CD14-positive monocyte (primary cell): ENCODE measurements around the gene PNPLA3. TPM values are rescaled to one million over a fixed set of nuclear protein-coding genes. Genes with fewer than 3 reads are reported as not detected.

Experiments
- DNase-seq, 3 donors: peaks; one replicate each; pipeline ENCODE4 v3.0.0-alpha.2; 2011 to 2022
- H2AFZ ChIP-seq: 2 replicates; pipeline ENCODE4 v1.6.0; 2012; ENCODE audit warnings: mild to moderate bottlenecking, low read depth, low read length, inconsistent platforms; ENCODE audit not compliant: insufficient read depth, poor library complexity, severe bottlenecking
- H3K27ac ChIP-seq, 2 donors: 1 replicate in 1 of 2; 2 replicates in 1 of 2; pipeline ENCODE4 v1.5.1; 2012 to 2013; ENCODE audit warnings: low read length in 2 of 2, control low read depth in 1 of 2, inconsistent platforms in 1 of 2, low read depth in 1 of 2, mild to moderate bottlenecking in 1 of 2
- H3K27me3 ChIP-seq, 2 donors: one replicate each; pipeline versions ENCODE4 v1.6.0 to v1.6.1; 2011 to 2013; ENCODE audit warnings: low read length in 2 of 2; ENCODE audit not compliant: control insufficient read depth in 2 of 2, insufficient read depth in 2 of 2
- H3K36me3 ChIP-seq, 2 donors: replicated peaks in 1 of 2; 1 replicate in 1 of 2; 2 replicates in 1 of 2; pipeline versions ENCODE4 v1.5.1 to v1.6.1; 2012 to 2013; ENCODE audit warnings: low read length in 2 of 2, control low read depth in 1 of 2, inconsistent platforms in 1 of 2, mild to moderate bottlenecking in 1 of 2; ENCODE audit not compliant: insufficient read depth in 2 of 2, control insufficient read depth in 1 of 2
- H3K4me1 ChIP-seq, 2 donors: 1 replicate in 1 of 2; 2 replicates in 1 of 2; pipeline versions ENCODE4 v1.5.1 to v1.6.1; 2012 to 2013; ENCODE audit warnings: low read length in 2 of 2, control low read depth in 1 of 2, inconsistent platforms in 1 of 2, mild to moderate bottlenecking in 1 of 2, moderate library complexity in 1 of 2; ENCODE audit not compliant: insufficient read depth in 2 of 2, control insufficient read depth in 1 of 2
- H3K4me2 ChIP-seq: replicated peaks from 2 replicates; pipeline ENCODE3; 2012; ENCODE audit warnings: low read length, moderate library complexity, mild to moderate bottlenecking; ENCODE audit not compliant: poor library complexity, severe bottlenecking; ENCODE audit errors: extremely low read depth
- H3K4me3 ChIP-seq, 3 experiments: fragments of 200-600 bp in 1 of 3; sonication (generic) in 1 of 3; replicated peaks in 1 of 3; 1 replicate in 2 of 3; 2 replicates in 1 of 3; pipeline ENCODE4 v1.5.1; 2011 to 2013; ENCODE audit warnings: low read length in 3 of 3, mild to moderate bottlenecking in 3 of 3, control low read depth in 2 of 3, low read depth in 2 of 3, inconsistent platforms in 1 of 3, moderate library complexity in 1 of 3
- H3K79me2 ChIP-seq: 2 replicates; pipeline ENCODE4 v1.6.0; 2012; ENCODE audit warnings: mild to moderate bottlenecking, control low read depth, inconsistent platforms, low read length, moderate library complexity; ENCODE audit not compliant: insufficient read depth
- H3K9ac ChIP-seq: 2 replicates; pipeline ENCODE4 v1.6.0; 2017; ENCODE audit warnings: low read length, mild to moderate bottlenecking; ENCODE audit not compliant: insufficient read depth, poor library complexity, severe bottlenecking
- H3K9me3 ChIP-seq, 2 donors: replicated peaks in 1 of 2; 1 replicate in 1 of 2; 2 replicates in 1 of 2; pipeline versions ENCODE4 v1.5.1 to v1.6.1; 2012 to 2013; ENCODE audit warnings: low read length in 2 of 2, control low read depth in 1 of 2; ENCODE audit not compliant: control insufficient read depth in 1 of 2, insufficient read depth in 1 of 2
- H4K20me1 ChIP-seq: 2 replicates; pipeline ENCODE4 v1.6.0; 2012; ENCODE audit warnings: mild to moderate bottlenecking, low read length, control low read depth, moderate library complexity; ENCODE audit not compliant: insufficient read depth
- H3K27ac Mint-ChIP-seq, 7 donors: one replicate each; pipeline ENCODE4 v1.8.0; 2020; ENCODE audit warnings: mild to moderate bottlenecking in 7 of 7, mixed read lengths in 7 of 7, moderate library complexity in 6 of 7, inconsistent platforms in 2 of 7
- H3K27me3 Mint-ChIP-seq, 3 donors: one replicate each; pipeline ENCODE4 v1.8.0; 2021 to 2022; ENCODE audit warnings: low read depth in 3 of 3, mild to moderate bottlenecking in 3 of 3, mixed read lengths in 3 of 3, moderate library complexity in 3 of 3, inconsistent platforms in 1 of 3
- H3K36me3 Mint-ChIP-seq, 2 donors: one replicate each; pipeline ENCODE4 v1.8.0; 2020; ENCODE audit warnings: mixed read lengths in 2 of 2, inconsistent platforms in 1 of 2, mild to moderate bottlenecking in 1 of 2
- H3K4me1 Mint-ChIP-seq: one replicate; pipeline ENCODE4 v1.8.0; 2020; ENCODE audit warnings: mild to moderate bottlenecking, mixed read lengths
- H3K4me3 Mint-ChIP-seq, 2 donors: one replicate each; pipeline ENCODE4 v1.8.0; 2020; ENCODE audit warnings: mild to moderate bottlenecking in 2 of 2, mixed read lengths in 2 of 2, moderate library complexity in 1 of 2
- H3K9me3 Mint-ChIP-seq, 7 donors: one replicate each; pipeline ENCODE4 v1.8.0; 2020 to 2022; ENCODE audit warnings: mixed read lengths in 7 of 7, mild to moderate bottlenecking in 6 of 7, moderate library complexity in 6 of 7, inconsistent platforms in 2 of 7
- CTCF ChIP-seq: fragments of 200-600 bp; IDR thresholded peaks from one replicate; pipeline ENCODE4 v1.8.0; 2022; ENCODE audit warnings: antibody characterized with exemption, mild to moderate bottlenecking
- WGBS: methylation state at CpG from one replicate; pipeline ENCODE4 v1.1.5; 2013; ENCODE audit warnings: missing lambda C conversion rate; ENCODE audit not compliant: insufficient coverage; 5-methylcytosine and 5-hydroxymethylcytosine counted together
- intact Hi-C, 2 donors: fragments of 100-400 bp; cut with micrococcal nuclease; formaldehyde crosslinking; loops; one replicate each; pipeline versions ENCODE4 v1.15.0 to v1.15.1; 2023
- polyA plus RNA-seq, 3 donors: library from polyadenylated mRNA; depleted of rRNA in 1 of 3; unstranded in 2 of 3; stranded (reverse) in 1 of 3; fragments of 300-500 nt in 2 of 3; fragments of >200 nt in 1 of 3; fragmentation: Illumina TruSeq in 2 of 3; gene quantifications; 1 replicate in 2 of 3; 2 replicates in 1 of 3; pipeline ENCODE4 v1.2.3, GENCODE V29; 2012 to 2021

PNPLA3 gene
- polyA plus RNA-seq, 3 donors = not detected

- Histone ChIP-seq H3K4me2 (no peak overlapping the region), H3K27me3 (no peaks in the 10 kb centered on the region), H3K27ac (peak overlapping the region in 1 of 2 donors; percentile 14), H3K4me1 (peaks cover 13 to 14% of the 10 kb centered on the region in 2 donors), H3K9ac (no peak overlapping the region), H3K79me2 (no peaks in the 10 kb centered on the region), H3K4me3 (no peak overlapping the region), H3K36me3 (peaks cover 52 to 83% of the 10 kb centered on the region in 2 donors), H2AFZ (no peak overlapping the region), H3K9me3 (no peaks in the 10 kb centered on the region), H4K20me1 (no peaks in the 10 kb centered on the region)
- H3K9me3 Mint-ChIP-seq = peaks cover 0 to 2% (median 0%) of the 10 kb centered on the region in 7 donors
- DNase-seq = peak; percentile 45 to 66 (median 62)
- intact Hi-C loops = loop anchor here (1.0 to 10.0 kb wide), 5 partner anchors 88 to 634 kb away; no protein-coding TSS in a partner anchor
- H3K27me3 Mint-ChIP-seq = peaks cover 0 to 2% (median 0%) of the 10 kb centered on the region in 3 donors
- peaks cover 73 to 89% of the 10 kb centered on the region in 2 donors for H3K36me3 Mint-ChIP-seq
- 45% methylated on average over 14 of the region's 20 CpGs for WGBS
- H3K27ac Mint-ChIP-seq = peak overlapping the region in 6 of 7 donors; percentile 11 to 85 (median 72)
- H3K4me3 Mint-ChIP-seq = no peak overlapping the region
- peaks cover 20% of the 10 kb centered on the region for H3K4me1 Mint-ChIP-seq
- peak; percentile 97 for TF ChIP-seq CTCF
These were observed 69.6 kb downstream of the PNPLA3 start for GRCh38 chr22:43993072-43993760.

GRCh38 chr22:43994006-43994405, 70.4 kb downstream of the PNPLA3 start:
- Histone ChIP-seq H3K79me2 (no peaks in the 10 kb centered on the region), H2AFZ (no peak overlapping the region), H4K20me1 (no peaks in the 10 kb centered on the region), H3K9ac (no peak overlapping the region), H3K27me3 (no peaks in the 10 kb centered on the region), H3K36me3 (peaks cover 50 to 83% of the 10 kb centered on the region in 2 donors), H3K4me1 (peaks cover 13 to 14% of the 10 kb centered on the region in 2 donors), H3K4me3 (no peak overlapping the region), H3K9me3 (no peaks in the 10 kb centered on the region), H3K4me2 (no peak overlapping the region), H3K27ac (peak overlapping the region in 1 of 2 donors; percentile 14)
- Mint-ChIP-seq H3K27me3 (peaks cover 0 to 2% (median 0%) of the 10 kb centered on the region in 3 donors), H3K27ac (peak overlapping the region in 5 of 7 donors; percentile 7 to 85 (median 81)), H3K4me3 (no peak overlapping the region), H3K36me3 (peaks cover 73 to 89% of the 10 kb centered on the region in 2 donors), H3K4me1 (peaks cover 20% of the 10 kb centered on the region), H3K9me3 (peaks cover 0 to 2% (median 0%) of the 10 kb centered on the region in 7 donors)
- intact Hi-C loops = loop anchor here in 1 of 2 donors (10.0 kb wide), 1 partner anchor 181 kb away; no protein-coding TSS in a partner anchor
- no peak for DNase-seq
- 94% methylated on average over 8 of the region's 11 CpGs for WGBS
- TF ChIP-seq CTCF = no peak
